ENCODE measurements around the gene HSPA4.

DNA sequence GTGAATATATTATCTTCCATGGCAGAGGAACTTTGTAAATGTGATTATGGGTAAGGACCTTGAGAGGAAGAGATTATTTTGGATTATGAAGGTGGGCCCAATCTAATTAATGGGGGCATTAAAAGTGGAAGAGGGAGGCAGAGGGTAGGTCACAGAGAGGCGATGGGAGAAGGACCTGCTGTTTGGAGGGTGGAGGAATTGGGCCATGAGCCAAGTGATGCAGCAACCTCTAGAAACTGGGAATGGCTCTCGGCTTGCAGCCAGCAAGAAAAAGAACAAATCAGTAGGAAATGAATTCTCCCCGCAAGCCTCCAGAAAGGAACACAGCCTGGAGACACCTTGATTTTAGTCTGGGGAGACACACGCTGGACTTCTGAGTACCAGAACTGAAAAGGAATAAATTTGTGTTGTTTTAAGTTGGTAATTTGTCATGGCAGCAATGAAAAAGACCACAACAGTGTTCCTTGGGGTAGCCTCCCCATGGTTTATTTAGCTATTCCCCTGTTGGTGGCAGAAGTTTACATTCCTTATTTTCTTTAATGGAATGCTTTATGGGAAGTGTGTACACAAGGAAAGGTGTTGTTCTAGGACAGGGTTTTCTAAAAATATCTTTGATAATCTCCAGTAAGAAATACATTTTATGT, 103.6 kb downstream of the HSPA4 start:
- TF ChIP-seq, protein P1, sequence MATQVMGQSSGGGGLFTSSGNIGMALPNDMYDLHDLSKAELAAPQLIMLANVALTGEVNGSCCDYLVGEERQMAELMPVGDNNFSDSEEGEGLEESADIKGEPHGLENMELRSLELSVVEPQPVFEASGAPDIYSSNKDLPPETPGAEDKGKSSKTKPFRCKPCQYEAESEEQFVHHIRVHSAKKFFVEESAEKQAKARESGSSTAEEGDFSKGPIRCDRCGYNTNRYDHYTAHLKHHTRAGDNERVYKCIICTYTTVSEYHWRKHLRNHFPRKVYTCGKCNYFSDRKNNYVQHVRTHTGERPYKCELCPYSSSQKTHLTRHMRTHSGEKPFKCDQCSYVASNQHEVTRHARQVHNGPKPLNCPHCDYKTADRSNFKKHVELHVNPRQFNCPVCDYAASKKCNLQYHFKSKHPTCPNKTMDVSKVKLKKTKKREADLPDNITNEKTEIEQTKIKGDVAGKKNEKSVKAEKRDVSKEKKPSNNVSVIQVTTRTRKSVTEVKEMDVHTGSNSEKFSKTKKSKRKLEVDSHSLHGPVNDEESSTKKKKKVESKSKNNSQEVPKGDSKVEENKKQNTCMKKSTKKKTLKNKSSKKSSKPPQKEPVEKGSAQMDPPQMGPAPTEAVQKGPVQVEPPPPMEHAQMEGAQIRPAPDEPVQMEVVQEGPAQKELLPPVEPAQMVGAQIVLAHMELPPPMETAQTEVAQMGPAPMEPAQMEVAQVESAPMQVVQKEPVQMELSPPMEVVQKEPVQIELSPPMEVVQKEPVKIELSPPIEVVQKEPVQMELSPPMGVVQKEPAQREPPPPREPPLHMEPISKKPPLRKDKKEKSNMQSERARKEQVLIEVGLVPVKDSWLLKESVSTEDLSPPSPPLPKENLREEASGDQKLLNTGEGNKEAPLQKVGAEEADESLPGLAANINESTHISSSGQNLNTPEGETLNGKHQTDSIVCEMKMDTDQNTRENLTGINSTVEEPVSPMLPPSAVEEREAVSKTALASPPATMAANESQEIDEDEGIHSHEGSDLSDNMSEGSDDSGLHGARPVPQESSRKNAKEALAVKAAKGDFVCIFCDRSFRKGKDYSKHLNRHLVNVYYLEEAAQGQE (IDR thresholded peaks at IDR 0.05; ENCODE audit: insufficient read depth in 1 of 2, low read depth in 2 of 2, low read length in 2 of 2) = no peak
- TF ChIP-seq POLR2AphosphoS5 (IDR thresholded peaks at IDR 0.05; ENCODE audit: low read depth, low read length) = no peak
- no peak for TF ChIP-seq FOXP2 (optimal IDR thresholded peaks at IDR 0.05; ENCODE audit: borderline replicate concordance, extremely low read depth, extremely low read length, insufficient read depth)
- TF ChIP-seq TAF1 (IDR thresholded peaks at IDR 0.05; ENCODE audit: borderline replicate concordance, insufficient read depth, low read length) = no peak
- TF ChIP-seq SIN3A (IDR thresholded peaks at IDR 0.05; ENCODE audit: borderline replicate concordance, insufficient read depth, low read length) = no peak
